Vagina (tissue), 2 donors: Measurements from ENCODE around the gene PHTF1. TPM values are rescaled to one million over a fixed set of nuclear protein-coding genes. Genes with fewer than 3 reads are reported as not detected.

Source experiments
- DNase-seq, 2 donors: peaks; one replicate each; pipeline ENCODE4 v3.0.0-alpha.2; 2017; ENCODE audit errors: extremely low spot score in 2 of 2
- H3K27ac ChIP-seq: fragments of 200-600 bp; sonication (generic); one replicate; pipeline ENCODE4 v1.5.1; 2019
- H3K27me3 ChIP-seq: fragments of 200-600 bp; sonication (generic); one replicate; pipeline ENCODE4 v1.5.1; 2019
- H3K36me3 ChIP-seq, 2 donors: fragments of 200-600 bp; sonication (generic); one replicate each; pipeline ENCODE4 v1.5.1; 2017 to 2019
- H3K4me1 ChIP-seq: fragments of 200-600 bp; sonication (generic); one replicate; pipeline ENCODE4 v1.5.1; 2019
- H3K4me3 ChIP-seq, 2 donors: fragments of 200-600 bp; sonication (generic); 1 replicate in 1 of 2; 2 replicates in 1 of 2; pipeline ENCODE4 v1.5.1; 2016 to 2019
- H3K9me3 ChIP-seq: fragments of 200-600 bp; sonication (generic); one replicate; pipeline ENCODE4 v1.5.1; 2019
- CTCF ChIP-seq, 3 experiments: fragments of 450-650 bp in 2 of 3; fragments of 200-600 bp in 1 of 3; sonication (generic) in 1 of 3; IDR thresholded peaks; one replicate each; pipeline ENCODE4 v1.5.1; 2017 to 2019; ENCODE audit warnings: antibody characterized with exemption in 3 of 3, mild to moderate bottlenecking in 2 of 3, moderate library complexity in 2 of 3
- POLR2A ChIP-seq, 2 donors: fragments of 450-650 bp; IDR thresholded peaks; one replicate each; pipeline ENCODE4 v1.6.1; 2017; ENCODE audit warnings: antibody characterized with exemption in 2 of 2, mild to moderate bottlenecking in 2 of 2, moderate library complexity in 2 of 2
- POLR2AphosphoS5 ChIP-seq, 2 donors: sonication (generic); formaldehyde crosslinking; IDR thresholded peaks; one replicate each; pipeline ENCODE4 v1.9.0; 2017; ENCODE audit warnings: antibody characterized with exemption in 2 of 2, mild to moderate bottlenecking in 2 of 2, low read depth in 1 of 2; ENCODE audit not compliant: insufficient read depth in 1 of 2
- intact Hi-C: fragments of 100-400 bp; cut with DNase I; formaldehyde crosslinking; loops from one replicate; pipeline ENCODE4 v1.15.1; 2023
- total RNA-seq: library from RNA; depleted of rRNA; stranded (reverse); fragments of >200 nt; gene quantifications from one replicate; pipeline ENCODE4 v1.2.3, GENCODE V29; 2016

PHTF1 gene
- total RNA-seq, 1 donor from 2014 or later, result 4.7 TPM

- intact Hi-C loops, result no loop called here
- no peak for TF ChIP-seq POLR2A (IDR thresholded peaks at IDR 0.05)
- no peak for TF ChIP-seq POLR2AphosphoS5 (IDR thresholded peaks at IDR 0.05; ENCODE audit: insufficient read depth in 1 of 2, low read depth in 1 of 2)
- TF ChIP-seq CTCF (IDR thresholded peaks at IDR 0.05), result no peak
Observed at GRCh38 chr1:113793878-113794834, 34.9 kb upstream of the PHTF1 start.

GRCh38 chr1:113792986-113793385, 33.7 kb upstream of the PHTF1 start:
- Histone ChIP-seq H3K4me3 (no peak overlapping the region), H3K4me1 (peaks cover 18% of the 10 kb centered on the region), H3K27me3 (no peaks in the 10 kb centered on the region), H3K36me3 (peaks cover 0 to 22% of the 10 kb centered on the region in 2 donors), H3K9me3 (no peaks in the 10 kb centered on the region), H3K27ac (no peak overlapping the region)
- DNase-seq, result no peak
- intact Hi-C loops, result no loop called here
- TF ChIP-seq CTCF (IDR thresholded peaks at IDR 0.05) (no peak), POLR2A (IDR thresholded peaks at IDR 0.05) (no peak), POLR2AphosphoS5 (IDR thresholded peaks at IDR 0.05; ENCODE audit: insufficient read depth in 1 of 2, low read depth in 1 of 2) (no peak)

More at GRCh38 chr1:113793878-113794834, 34.9 kb upstream of the PHTF1 start:
- Histone ChIP-seq H3K27ac (no peak overlapping the region), H3K9me3 (no peaks in the 10 kb centered on the region), H3K4me3 (no peak overlapping the region), H3K4me1 (peaks cover 24% of the 10 kb centered on the region), H3K36me3 (peaks cover 0 to 22% of the 10 kb centered on the region in 2 donors), H3K27me3 (no peaks in the 10 kb centered on the region)
- no peak for DNase-seq

- no peak for DNase-seq
- Histone ChIP-seq H3K4me3 (no peak overlapping the region), H3K36me3 (peaks cover 0 to 19% of the 10 kb centered on the region in 2 donors), H3K4me1 (peaks cover 18% of the 10 kb centered on the region), H3K27me3 (no peaks in the 10 kb centered on the region), H3K9me3 (no peaks in the 10 kb centered on the region), H3K27ac (no peak overlapping the region)
- TF ChIP-seq POLR2AphosphoS5 (IDR thresholded peaks at IDR 0.05; ENCODE audit: insufficient read depth in 1 of 2, low read depth in 1 of 2), result no peak
- no peak for TF ChIP-seq CTCF (IDR thresholded peaks at IDR 0.05)
- TF ChIP-seq POLR2A (IDR thresholded peaks at IDR 0.05), result no peak
- intact Hi-C loops, result no loop called here
Observed at GRCh38 chr1:113792471-113792870, 33.2 kb upstream of the PHTF1 start.

GRCh38 chr1:113788802-113789201, 29.5 kb upstream of the PHTF1 start:
- H3K4me3 ChIP-seq, result no peak overlapping the region
- H3K27me3 ChIP-seq, result no peaks in the 10 kb centered on the region
- DNase-seq, result no peak
- H3K27ac ChIP-seq, result no peak overlapping the region
- H3K9me3 ChIP-seq, result no peaks in the 10 kb centered on the region
- H3K36me3 ChIP-seq, result no peaks in the 10 kb centered on the region
- TF ChIP-seq CTCF (IDR thresholded peaks at IDR 0.05) (no peak), POLR2AphosphoS5 (IDR thresholded peaks at IDR 0.05; ENCODE audit: insufficient read depth in 1 of 2, low read depth in 1 of 2) (no peak), POLR2A (IDR thresholded peaks at IDR 0.05) (no peak)
- peaks cover 29% of the 10 kb centered on the region for H3K4me1 ChIP-seq
- intact Hi-C loops, result no loop called here

GRCh38 chr1:113787663-113788062, 28.4 kb upstream of the PHTF1 start:
- H3K36me3 ChIP-seq, result no peaks in the 10 kb centered on the region
- no peak overlapping the region for H3K4me3 ChIP-seq
- no peak overlapping the region for H3K27ac ChIP-seq
- H3K9me3 ChIP-seq, result no peaks in the 10 kb centered on the region
- intact Hi-C loops, result no loop called here
- H3K4me1 ChIP-seq, result peaks cover 34% of the 10 kb centered on the region
- no peak for TF ChIP-seq CTCF (IDR thresholded peaks at IDR 0.05)
- TF ChIP-seq POLR2A (IDR thresholded peaks at IDR 0.05), result no peak
- no peak for TF ChIP-seq POLR2AphosphoS5 (IDR thresholded peaks at IDR 0.05; ENCODE audit: insufficient read depth in 1 of 2, low read depth in 1 of 2)
- no peaks in the 10 kb centered on the region for H3K27me3 ChIP-seq
- DNase-seq, result no peak
